GM19438 (cell line): Measurements from ENCODE around the gene CREB3L1.

Source experiments
- ATAC-seq: cut with Tn5 transposase; IDR thresholded peaks from one replicate; pipeline ENCODE4 v1.9.1; 2021; ENCODE audit warnings: low read depth; ENCODE audit not compliant: unreplicated experiment

The CREB3L1 gene

GRCh38 chr11:46315783-46316563, 38.5 kb downstream of the CREB3L1 start:
- no peak for ATAC-seq

GRCh38 chr11:46319074-46319453, 41.6 kb downstream of the CREB3L1 start:
- no peak for ATAC-seq

- no peak for ATAC-seq
These were observed 44.3 kb downstream of the CREB3L1 start for GRCh38 chr11:46321757-46322156.

- no peak for ATAC-seq
These were observed 45.3 kb downstream of the CREB3L1 start for GRCh38 chr11:46322759-46323158.

GRCh38 chr11:46326813-46327416, 49.5 kb downstream of the CREB3L1 start:
- ATAC-seq: no peak

GRCh38 chr11:46327829-46328228, 50.4 kb downstream of the CREB3L1 start:
- no peak for ATAC-seq

- no peak for ATAC-seq
These were observed 52.7 kb downstream of the CREB3L1 start for GRCh38 chr11:46330154-46330553.

- no peak for ATAC-seq
These were observed 53.3 kb downstream of the CREB3L1 start for GRCh38 chr11:46330563-46331281.

GRCh38 chr11:46331282-46331984, 54.0 kb downstream of the CREB3L1 start:
- ATAC-seq: no peak

GRCh38 chr11:46332093-46332567, 54.7 kb downstream of the CREB3L1 start:
- no peak for ATAC-seq

- ATAC-seq: no peak
These were observed 55.3 kb downstream of the CREB3L1 start for GRCh38 chr11:46332568-46333393.

- no peak for ATAC-seq
These were observed 56.0 kb downstream of the CREB3L1 start for GRCh38 chr11:46333394-46333947.

- no peak for ATAC-seq
These were observed 56.7 kb downstream of the CREB3L1 start for GRCh38 chr11:46334211-46334610.

- ATAC-seq: no peak
These were observed 57.8 kb downstream of the CREB3L1 start for GRCh38 chr11:46335271-46335670.

- no peak for ATAC-seq
These were observed 58.6 kb downstream of the CREB3L1 start for GRCh38 chr11:46335890-46336562.

GRCh38 chr11:46336563-46337180, 59.2 kb downstream of the CREB3L1 start:
- ATAC-seq: no peak

- ATAC-seq: no peak
These were observed 60.3 kb downstream of the CREB3L1 start for GRCh38 chr11:46337626-46338345.

- ATAC-seq: no peak
These were observed 61.1 kb downstream of the CREB3L1 start for GRCh38 chr11:46338636-46338987.
